GM18498 (cell line): ENCODE results near the gene SH3BP2.
A peak's percentile ranks its signal among the peaks of the same experiment; 100 is the strongest.

Experiments used
- ATAC-seq: cut with Tn5 transposase; IDR thresholded peaks from one replicate; pipeline ENCODE4 v1.9.1; 2021; ENCODE audit warnings: mild to moderate bottlenecking, moderate library complexity; ENCODE audit not compliant: unreplicated experiment

The SH3BP2 gene

DNA sequence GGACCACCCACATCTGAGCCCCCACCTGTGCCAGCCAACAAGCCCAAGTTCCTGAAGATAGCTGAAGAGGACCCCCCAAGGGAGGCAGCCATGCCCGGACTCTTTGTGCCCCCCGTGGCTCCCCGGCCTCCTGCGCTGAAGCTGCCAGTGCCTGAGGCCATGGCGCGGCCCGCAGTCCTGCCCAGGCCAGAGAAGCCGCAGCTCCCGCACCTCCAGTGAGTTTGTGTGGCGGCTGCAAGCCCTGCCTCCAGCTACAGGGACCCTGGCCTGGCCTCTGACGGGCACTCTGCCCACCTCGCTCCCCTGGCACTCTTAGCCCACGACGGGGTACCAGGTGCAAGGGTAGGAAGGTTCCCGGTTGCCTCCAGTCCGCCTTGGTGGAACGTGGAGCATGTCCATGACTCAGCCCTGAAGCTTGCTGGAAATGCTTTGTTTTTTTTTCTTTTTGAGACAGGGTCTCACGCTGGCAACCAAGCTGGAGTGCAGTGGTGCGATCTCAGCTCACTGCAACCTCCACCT is 37.1 kb downstream of the SH3BP2 start:
- no peak for ATAC-seq

DNA sequence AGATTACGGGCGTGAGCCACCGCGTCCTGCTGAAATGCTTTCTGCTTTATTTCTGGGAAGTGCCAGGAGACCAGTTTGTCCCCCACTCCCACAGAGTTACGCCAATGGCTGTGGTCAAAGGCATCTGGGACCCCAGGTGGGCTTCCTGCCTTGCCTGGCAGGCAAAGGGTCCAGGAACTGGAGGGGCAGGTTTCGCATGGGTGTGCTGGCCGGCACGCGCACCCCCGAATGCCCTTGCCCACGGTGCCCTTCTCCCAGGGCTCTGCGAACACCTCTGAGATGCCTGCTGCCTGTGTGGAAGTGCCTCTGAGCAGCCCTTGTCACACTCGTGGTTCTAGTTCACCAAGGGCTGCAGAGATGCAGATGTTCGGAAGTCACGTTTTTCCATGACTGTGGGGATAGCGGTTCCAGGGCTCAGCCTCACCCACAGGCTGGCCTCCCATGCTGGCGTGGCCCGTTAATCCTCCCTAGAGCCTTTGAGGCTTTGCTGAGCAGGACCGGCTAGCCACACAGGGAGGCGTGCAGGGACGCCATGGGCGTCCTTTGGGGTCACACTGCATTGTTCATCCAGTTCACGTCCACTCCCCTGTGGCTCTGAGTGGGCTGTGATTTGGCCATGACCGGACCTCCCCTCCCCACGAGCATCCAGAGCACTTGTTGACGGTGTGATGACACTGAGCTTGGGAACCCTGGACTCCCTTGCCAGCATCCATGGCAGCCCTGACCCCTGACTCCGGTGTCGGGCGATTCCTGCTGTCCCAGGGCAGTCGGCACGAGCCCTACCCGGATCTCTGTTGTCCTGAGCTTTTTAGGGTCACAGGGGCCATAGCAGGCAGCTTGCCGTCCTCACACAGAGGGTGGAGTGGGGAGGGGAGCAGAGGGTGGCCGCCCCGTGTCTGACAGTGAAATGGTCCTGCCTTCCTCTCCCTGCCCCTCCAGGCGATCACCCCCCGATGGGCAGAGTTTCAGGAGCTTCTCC is 38.0 kb downstream of the SH3BP2 start:
- no peak for ATAC-seq

DNA sequence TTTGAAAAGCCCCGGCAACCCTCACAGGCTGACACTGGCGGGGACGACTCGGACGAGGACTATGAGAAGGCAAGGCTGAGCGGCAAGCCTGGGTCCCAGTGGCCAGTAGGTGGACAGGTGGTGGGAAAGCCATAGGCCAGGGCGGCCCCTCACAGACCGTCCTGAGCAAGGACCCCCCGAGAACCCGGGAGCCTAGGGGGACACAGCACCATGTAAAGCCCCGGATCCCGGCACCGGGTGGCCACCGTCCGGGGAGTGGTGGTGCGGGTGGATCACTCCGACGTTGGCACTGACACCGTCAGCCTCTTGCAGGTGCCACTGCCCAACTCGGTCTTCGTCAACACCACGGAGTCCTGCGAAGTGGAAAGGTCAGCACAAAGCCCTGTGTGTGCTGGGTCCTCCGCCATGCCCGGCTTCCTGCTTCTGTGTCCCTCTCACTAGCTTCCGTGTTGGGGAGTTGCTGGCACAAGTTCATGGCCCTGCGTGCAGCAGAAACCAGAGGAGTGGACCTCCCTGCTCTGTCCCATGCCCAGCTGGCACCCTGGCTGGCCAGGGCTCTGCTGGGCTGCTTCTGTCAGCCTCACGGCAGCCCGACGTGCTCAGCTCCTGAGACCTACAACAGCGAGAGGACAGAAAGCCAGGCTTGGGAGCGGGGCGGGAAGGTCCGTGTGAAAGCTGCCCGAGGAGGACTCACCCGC is 38.9 kb downstream of the SH3BP2 start:
- no peak for ATAC-seq

DNA sequence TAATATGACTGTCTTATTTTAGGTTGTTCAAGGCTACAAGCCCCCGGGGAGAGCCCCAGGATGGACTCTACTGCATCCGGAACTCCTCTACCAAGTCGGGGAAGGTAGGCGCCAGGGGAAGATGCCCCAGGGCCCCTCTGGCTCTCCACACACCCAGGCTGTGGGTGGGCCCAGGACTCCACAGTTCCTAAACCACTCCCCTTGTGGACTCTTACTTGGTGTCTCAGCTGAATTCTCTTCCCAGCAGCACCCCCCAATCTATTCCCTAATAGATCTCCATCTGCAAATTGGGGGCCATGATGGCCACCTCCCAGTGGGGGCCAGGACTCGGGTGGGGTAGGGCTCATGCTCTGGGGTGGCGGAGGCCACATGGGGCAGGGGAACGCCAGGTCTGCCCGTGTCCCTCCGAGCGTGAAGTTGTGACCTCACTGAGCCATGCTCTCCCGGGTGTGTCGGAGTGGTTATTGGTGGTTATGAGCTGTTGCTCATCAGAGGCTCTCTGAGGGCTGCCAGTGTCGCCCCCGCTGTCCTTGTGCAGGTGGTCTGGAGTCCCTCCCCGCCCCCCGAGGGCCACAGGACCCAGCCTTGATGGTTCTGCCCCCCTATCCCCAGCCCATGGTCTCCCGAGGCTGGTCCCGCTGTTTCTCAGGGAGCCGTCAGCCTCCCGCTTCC is 39.6 kb downstream of the SH3BP2 start:
- peak; percentile 76 for ATAC-seq

DNA sequence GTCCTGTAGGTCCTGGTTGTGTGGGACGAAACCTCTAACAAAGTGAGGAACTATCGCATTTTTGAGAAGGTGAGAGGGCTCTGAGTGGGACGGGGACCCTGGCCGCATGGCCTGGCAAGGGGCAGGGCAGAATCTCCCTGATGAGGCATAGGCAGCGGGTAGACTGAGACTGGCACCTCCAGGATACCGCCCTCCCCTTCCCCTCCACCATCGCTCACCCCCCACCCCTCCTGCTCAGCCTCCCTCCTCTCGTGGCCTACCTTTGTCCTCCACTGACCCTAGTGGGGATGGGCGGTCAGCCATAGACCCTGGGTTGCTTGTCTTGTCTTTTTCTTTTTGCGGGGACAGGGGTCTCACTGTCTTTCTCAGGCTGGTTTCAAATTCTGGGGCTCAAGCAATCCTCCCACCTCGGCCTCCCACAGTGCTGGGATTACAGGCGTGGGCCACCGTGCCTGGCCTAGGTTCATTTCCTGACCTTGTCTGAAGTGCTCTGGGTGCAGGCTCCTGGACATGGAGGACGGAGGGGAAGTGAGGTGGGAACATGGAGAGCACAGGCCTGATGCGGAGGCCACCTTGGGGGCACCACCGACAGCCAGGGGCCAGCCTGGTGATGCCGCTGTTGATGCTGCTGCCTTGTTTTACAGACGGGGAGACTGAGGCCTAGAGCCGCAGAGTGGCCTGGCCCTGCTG is 40.2 kb downstream of the SH3BP2 start:
- no peak for ATAC-seq

DNA sequence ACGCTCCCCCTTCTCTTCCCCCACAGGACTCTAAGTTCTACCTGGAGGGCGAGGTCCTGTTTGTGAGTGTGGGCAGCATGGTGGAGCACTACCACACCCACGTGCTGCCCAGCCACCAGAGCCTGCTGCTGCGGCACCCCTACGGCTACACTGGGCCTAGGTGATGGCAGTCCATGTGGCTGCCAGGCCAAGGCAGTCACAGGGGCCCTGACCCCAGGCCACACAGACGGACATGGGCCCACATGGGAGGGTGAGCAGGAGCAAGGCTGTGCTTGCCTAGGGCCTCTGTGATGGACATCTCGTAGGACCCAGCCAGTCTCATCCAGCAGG is 40.8 kb downstream of the SH3BP2 start:
- ATAC-seq: no peak

DNA sequence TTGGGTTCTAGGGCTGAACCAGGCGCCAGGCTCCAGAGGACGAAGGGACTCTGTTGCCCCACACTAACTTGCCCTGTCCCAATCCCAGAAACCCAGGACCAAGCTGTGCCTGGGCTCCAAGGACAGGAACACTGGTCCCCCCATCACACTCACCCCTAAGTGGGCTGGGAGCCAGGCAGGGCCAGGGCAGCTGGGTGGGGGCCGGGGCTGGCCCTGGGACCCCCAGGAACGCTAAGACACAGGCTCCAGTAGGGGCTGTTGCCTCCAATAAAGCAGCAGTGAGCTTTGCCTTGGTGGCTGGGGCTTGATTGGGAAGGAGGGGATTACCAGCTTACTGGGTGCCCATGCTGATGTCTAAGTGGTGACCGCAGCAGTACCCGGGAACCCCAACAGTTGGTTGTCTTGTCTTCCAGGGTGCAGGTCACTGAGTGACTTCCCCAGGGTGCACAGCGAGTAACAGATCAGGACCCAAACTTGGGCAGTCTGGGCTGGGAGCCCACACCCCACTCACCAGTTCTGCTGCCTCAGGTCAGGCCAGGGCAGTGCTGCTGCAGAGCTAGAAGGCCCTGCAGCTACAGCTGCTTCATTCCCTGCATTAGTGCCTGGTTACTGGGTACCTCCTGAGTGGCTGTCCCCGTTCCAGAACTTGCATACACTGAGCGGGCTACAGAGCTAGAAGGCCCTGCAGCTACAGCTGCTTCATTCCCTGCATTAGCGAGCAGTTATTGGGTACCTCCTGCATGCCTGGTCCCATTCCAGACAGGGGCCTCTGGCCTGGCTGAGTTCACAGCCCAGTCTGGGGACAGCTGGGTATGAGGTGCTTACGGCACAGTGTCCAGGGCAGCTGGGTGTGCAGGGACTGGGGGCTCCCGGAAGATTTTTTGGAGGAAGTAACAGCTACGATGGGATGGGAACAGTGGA is 41.4 kb downstream of the SH3BP2 start:
- ATAC-seq: no peak

DNA sequence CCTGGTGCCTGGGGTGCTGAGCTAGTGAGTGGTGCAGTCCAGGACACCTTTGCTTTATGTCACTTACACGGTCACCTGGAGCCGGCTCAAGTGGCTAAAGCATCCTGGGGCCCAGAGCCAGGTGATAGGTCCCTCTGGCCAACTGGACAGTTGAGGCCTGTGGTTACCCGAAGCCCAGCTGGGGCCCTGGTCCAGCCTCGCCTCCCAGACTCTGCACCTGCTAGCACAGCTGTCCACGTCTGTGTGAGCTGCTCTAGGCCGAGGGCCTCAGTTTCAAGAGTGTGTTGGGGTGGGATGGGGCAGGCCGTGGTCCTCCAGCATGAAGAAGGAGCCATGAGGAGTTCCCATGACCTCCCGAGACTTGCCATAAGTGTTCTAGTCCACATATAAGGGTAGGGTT is 43.1 kb downstream of the SH3BP2 start:
- no peak for ATAC-seq

DNA sequence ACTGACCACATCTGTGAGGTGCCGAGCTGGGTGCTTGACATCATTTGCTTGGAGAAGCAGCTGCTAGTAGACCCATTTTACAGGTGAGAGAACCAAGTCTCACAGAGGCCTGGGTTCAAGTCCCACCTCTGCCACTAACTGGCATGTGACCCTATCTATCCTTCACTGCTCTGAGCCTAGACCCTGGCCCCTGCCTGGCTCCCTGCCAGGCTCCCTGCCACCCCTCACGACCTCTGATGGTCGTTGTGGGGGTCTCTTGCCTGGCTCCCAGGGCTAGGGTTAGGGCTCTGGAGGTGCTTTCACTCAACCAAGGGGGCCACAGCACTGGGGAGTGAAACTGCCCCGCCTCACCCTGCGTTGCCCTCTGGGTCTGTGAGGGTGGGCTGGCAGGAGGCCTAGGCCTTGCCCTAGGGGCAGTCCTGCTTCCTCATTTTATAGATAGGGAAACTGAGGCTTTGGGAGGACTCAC is 43.5 kb downstream of the SH3BP2 start:
- ATAC-seq: no peak

DNA sequence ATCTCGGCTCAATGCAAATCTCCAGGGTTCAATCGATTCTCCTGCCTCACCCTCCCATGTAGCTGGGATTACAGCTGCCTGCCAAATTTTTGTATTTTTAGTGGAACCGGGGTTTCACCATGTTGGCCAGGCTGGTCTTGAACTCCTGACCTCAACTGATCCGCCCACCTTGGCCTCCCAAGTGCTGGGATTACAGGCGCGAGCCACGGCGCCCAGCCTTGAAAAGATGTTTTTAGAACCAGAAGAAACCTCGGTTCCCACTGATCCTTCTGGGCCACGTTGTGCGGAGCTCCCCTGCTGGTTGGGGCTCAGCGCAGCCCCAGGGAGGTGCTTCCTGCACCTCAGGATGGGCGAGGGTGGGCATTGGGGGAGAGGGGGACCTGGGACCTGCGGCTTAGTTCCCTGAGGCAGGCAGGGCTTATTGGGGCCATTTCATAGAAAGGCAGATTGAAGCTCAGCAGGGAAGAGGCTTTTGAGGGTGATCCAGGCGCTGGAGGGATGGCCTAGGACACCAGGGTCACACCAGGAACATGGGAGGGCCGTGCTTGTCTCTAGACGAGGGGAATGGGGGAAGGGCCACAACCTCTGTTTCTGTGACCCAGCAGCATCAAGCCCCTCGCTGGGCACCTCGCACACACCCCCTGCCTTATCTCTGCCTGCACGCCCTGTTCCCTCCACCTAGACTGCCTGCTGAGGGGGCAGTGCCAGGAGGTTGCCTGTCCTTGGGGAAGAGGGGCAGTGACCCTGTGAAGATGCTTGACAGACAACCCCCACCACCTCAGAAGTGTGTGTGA is 44.4 kb downstream of the SH3BP2 start:
- ATAC-seq: no peak

DNA sequence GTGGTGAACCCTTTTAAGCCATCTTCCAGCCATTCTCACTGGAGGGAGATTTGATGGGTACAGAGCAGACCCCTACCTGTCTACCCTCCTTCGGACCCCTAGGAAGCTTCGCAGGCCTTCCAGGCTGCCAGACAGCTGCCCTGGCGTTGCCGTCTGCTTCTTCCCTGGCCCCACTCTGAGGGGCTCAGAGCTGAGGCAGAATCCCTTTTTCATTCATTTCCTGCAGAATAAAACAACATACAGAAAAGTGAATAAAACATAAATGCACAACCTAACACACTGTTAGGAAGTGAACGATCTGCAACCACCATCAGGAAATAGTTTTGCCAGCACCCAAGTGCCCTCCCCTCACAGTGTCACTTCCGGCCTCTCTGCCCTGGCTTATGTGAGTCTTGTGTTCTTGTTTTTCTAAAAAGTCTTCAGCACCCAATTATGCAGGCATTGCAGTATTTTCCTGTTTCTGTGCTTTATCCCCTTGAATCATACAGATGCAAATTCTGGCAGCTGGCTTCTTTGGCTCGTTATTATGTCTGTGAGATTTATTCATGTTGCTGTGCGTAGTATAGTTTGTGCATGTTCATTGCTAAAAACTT is 45.1 kb downstream of the SH3BP2 start:
- ATAC-seq: no peak

DNA sequence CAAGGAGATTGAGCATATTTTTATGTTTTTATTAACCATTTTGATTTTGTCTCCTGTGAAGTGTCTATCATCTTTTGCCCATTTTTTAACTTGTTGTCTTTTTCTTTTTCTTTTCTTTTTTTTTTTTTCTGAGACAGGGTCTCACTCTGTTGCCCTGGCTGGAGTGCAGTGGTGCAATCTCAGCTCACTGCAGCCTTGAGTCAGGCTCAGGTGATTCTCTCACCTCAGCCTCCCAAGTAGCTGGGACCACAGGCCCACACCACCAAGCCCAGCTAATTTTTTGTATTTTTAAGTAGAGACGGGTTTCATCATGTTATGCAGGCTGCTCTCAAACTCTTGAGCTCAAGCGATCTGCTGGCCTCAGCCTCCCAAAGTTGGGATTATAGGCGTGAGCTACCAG is 46.2 kb downstream of the SH3BP2 start:
- no peak for ATAC-seq

DNA sequence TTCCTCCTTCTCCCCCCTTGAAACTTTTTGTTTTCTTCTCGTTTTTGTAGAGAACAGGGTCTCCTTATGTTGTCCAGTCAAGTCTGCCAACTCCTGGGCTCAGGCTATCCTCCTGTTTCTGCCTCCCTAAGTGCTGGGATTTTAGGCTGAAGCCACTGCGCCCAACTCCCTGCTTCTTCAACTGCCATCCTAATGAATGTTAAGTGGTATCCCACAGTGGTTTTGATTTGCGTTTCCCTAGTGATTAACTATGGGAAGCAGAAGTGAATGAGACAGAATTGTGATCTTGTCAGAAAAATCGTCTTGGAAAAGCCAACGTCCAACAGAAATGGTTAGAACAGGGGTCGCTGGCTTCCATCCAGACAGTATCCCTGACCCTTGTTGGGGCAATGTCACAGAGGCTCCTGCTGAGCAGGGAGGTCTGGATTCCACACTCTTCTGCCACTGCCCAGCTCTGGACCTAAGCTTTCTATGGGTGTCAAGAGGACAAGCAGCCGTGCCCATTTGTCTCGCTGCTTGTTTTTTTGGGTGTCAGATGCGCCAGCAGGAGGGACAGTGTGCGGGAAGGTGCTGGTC is 49.9 kb downstream of the SH3BP2 start:
- ATAC-seq: no peak

DNA sequence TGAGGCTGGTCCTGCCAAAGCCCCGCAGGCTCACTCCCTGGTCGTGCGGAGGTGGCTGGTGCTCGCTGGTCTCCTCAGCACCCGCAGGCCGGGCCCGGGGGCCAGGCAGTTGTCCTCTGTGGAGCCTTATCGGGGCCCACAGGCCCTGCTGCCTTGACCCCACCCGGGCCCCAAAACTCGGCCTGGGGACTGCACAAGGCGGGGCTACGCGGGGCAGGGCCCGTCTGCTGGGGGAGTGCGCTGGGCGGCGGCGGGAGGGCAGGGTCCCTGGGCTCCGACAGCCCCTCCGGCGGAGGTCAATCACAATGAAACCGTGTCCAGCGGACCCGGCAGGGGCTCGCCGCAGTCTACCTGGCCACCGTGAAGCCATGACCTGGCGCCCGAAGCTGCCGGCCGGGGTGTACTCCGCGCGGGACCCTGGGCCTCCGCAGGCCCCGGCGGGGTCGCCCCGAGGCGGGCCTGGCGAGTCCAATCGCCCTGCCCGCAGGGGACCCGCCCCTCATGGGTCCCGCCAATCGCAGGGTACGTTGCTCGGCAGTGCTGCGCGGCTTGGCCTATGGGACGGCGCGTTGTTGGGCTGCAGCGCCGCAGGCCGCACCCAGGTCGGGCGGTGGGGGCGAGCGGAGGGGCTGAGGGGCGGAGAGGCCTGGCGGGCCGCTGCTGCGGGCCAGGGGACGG is 50.5 kb downstream of the SH3BP2 start, which contains the start of gene ADD1:
Gene ADD1, plus strand, starts transcription at position 582 of the 678 bp plus-strand sequence. CDS start 32,072 bp downstream, outside the sequence.
- peak; percentile 82 for ATAC-seq

DNA sequence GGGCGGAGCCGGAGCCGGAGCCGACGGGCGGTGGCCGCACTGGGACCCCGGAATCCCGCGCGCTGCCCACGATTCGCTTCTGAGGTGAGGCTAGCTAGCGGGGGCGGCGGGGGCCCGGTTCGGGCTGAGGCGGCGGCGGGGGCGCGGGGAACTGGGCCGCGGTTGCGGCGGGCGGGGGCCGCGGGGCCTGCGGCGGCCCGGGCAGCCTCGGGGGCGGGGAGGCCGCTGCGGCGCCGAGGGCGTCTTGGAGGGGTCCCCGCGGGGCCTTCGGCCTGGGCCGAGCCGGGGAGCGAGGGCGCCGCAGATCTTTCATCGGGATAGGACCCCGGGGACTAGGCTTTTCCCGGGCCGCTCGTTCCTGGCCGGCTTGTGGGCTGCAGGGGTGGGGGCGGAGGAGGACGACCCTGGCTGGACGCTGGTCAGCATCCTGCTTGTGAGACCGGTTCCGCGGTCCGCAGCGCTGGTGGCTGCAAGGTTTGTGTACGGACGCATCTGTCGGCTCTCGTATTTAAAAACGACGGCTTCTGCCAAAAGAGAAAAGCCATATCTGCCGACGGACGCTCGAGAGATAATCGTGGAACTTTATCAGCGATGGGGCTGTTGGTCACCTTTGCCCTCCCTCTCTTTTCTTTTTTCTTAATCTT is 51.2 kb downstream of the SH3BP2 start:
- peak; percentile 13 for ATAC-seq

DNA sequence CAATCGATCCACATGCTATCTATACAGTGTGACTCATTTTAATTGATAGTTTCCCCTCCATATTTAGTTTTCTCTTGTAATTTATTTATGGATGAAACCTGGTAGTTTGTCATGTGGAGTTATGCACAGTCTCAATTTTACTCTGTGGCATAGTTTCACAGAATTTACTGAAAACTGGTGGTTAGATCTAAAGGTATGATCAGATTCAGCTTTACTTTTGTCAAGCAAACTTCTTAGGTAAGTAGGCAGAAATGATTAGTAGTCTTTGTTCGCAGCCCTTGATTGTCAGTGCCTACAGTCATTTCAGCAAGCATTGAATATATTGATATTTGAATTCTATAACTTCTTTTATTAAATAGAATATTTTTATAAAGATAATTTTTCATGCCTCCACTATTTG is 53.3 kb downstream of the SH3BP2 start:
- ATAC-seq: no peak

DNA sequence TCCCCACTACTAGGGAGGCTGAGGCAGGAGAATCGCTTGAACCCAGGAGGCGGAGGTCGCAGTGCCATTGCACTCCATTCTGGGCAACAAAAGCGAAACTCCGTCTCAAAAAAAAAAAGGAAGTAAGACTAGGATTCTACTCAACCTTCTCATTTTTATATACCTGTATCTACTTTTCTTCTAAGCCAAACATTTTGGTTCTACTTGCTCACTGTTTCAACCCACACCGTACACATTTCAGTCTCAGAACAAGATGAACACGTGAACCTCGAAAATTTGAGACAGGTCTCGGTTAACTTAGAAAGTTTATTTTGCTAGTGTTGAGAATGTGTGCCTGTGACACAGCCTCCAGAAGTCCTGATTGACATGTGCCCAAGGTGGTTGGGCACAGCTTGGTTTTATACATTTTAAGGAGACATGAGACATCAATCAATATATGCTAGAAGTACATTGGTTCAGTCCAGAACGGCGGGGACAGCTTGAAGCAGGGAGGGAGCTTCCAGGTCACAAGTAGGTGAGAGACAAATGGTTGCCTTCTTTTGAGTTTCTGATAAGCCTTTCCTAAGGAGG is 54.5 kb downstream of the SH3BP2 start:
- no peak for ATAC-seq
